Spinal cord (tissue), 10 donors: ENCODE measurements around the gene GRIP2. TPM values are rescaled to one million over a fixed set of nuclear protein-coding genes. Genes with fewer than 3 reads are reported as not detected.

Source experiments
- DNase-seq, 6 donors: peaks; one replicate each; pipeline versions ENCODE4 v3.0.0 to v3.0.0-alpha.2; 2013 to 2015; ENCODE audit warnings: low spot score in 6 of 6, low read depth in 4 of 6
- H3K27ac ChIP-seq: one replicate; pipeline ENCODE4 v1.5.1; 2013; ENCODE audit warnings: low read depth, low read length, control low read depth
- H3K27me3 ChIP-seq: one replicate; pipeline ENCODE4 v1.6.1; 2013; ENCODE audit warnings: low read length; ENCODE audit not compliant: control insufficient read depth, insufficient read depth
- H3K36me3 ChIP-seq: one replicate; pipeline ENCODE4 v1.6.1; 2013; ENCODE audit warnings: low read length; ENCODE audit not compliant: control insufficient read depth, insufficient read depth
- H3K4me1 ChIP-seq: one replicate; pipeline ENCODE4 v1.6.1; 2013; ENCODE audit warnings: low read length; ENCODE audit not compliant: control insufficient read depth, insufficient read depth
- H3K4me3 ChIP-seq: one replicate; pipeline ENCODE4 v1.5.1; 2013; ENCODE audit warnings: low read depth, low read length, control low read depth
- H3K9me3 ChIP-seq: one replicate; pipeline ENCODE4 v1.6.1; 2013; ENCODE audit warnings: low read length; ENCODE audit not compliant: control insufficient read depth, insufficient read depth
- WGBS: methylation state at CpG from one replicate; pipeline ENCODE4 v1.1.5; 2013; ENCODE audit warnings: missing lambda C conversion rate; ENCODE audit not compliant: insufficient coverage; 5-methylcytosine and 5-hydroxymethylcytosine counted together
- polyA plus RNA-seq, 2 donors: library from polyadenylated mRNA; unstranded; fragments of 120-200 nt; gene quantifications; one replicate each; pipeline ENCODE4 v1.2.1, GENCODE V29; 2013; ENCODE audit not compliant: insufficient read length in 2 of 2
- small RNA-seq: library from RNA; depleted of rRNA; stranded (forward); fragments of <200 nt; gene quantifications from one replicate; pipeline ENCODE3, GENCODE V24; 2014; ENCODE audit warnings: low replicate concordance
- total RNA-seq, 2 donors: library from RNA; depleted of rRNA in 1 of 2; stranded (reverse); fragments of 120-200 nt in 1 of 2; fragments of >200 nt in 1 of 2; gene quantifications; one replicate each; pipeline versions ENCODE4 v1.2.3 to v1.2.4, GENCODE V29; 2013 to 2014
- donor health status: healthy.

Gene GRIP2
- total and polyA plus RNA-seq, 4 donors: 6.0 to 24.2 (median 12.9) TPM

GRCh38 chr3:14441240-14441919, 98.8 kb downstream of the GRIP2 start:
- WGBS: 62% methylated on average over 14 of the region's 18 CpGs
- Histone ChIP-seq H3K4me3 (no peak overlapping the region), H3K27ac (no peak overlapping the region), H3K27me3 (no peaks in the 10 kb centered on the region), H3K36me3 (peaks cover 17% of the 10 kb centered on the region), H3K4me1 (peaks cover 43% of the 10 kb centered on the region), H3K9me3 (no peaks in the 10 kb centered on the region)
- no peak for DNase-seq

- Histone ChIP-seq H3K9me3 (no peaks in the 10 kb centered on the region), H3K36me3 (peaks cover 14% of the 10 kb centered on the region), H3K4me1 (peaks cover 44% of the 10 kb centered on the region), H3K27me3 (no peaks in the 10 kb centered on the region), H3K27ac (no peak overlapping the region), H3K4me3 (no peak overlapping the region)
- peak in 4 of 6 donors; percentile 72 to 97 (median 84) for DNase-seq
- 37% methylated on average over 9 of the region's 11 CpGs for WGBS
Observed at GRCh38 chr3:14440531-14441239, 99.5 kb downstream of the GRIP2 start.

GRCh38 chr3:14440168-14440518, 100.0 kb downstream of the GRIP2 start:
- Histone ChIP-seq H3K9me3 (no peaks in the 10 kb centered on the region), H3K36me3 (peaks cover 9% of the 10 kb centered on the region), H3K27me3 (no peaks in the 10 kb centered on the region), H3K4me3 (no peak overlapping the region), H3K4me1 (peaks cover 48% of the 10 kb centered on the region), H3K27ac (no peak overlapping the region)
- DNase-seq: no peak
- WGBS: 20% methylated on average over 3 of the region's 3 CpGs

GRCh38 chr3:14439501-14440167, 100.5 kb downstream of the GRIP2 start:
- Histone ChIP-seq H3K27ac (no peak overlapping the region), H3K27me3 (no peaks in the 10 kb centered on the region), H3K4me3 (no peak overlapping the region), H3K36me3 (peaks cover 7% of the 10 kb centered on the region), H3K9me3 (no peaks in the 10 kb centered on the region), H3K4me1 (peaks cover 53% of the 10 kb centered on the region)
- DNase-seq: peak in 2 of 6 donors; percentile 73 to 84
- WGBS: 41% methylated on average over 12 of the region's 13 CpGs

Small RNAs within 50 kb of the gene (small RNA-seq; reads per million reads assigned to genes)
- gene RNU6-905P: not detected

Other genes starting within 250 kb of the GRIP2 start
- 10 to 100 TPM; 14.3 to 17.2 TPM for gene SLC6A6, start 137.7 kb downstream of the GRIP2 start, total RNA-seq
- gene SLC6A6, start 137.7 kb downstream of the GRIP2 start, polyA plus RNA-seq: 10 to 100 TPM; 16.6 to 19.7 TPM
- gene CCDC174, start 111.4 kb upstream of the GRIP2 start, total RNA-seq: 10 to 100 TPM; 13.2 to 31.8 TPM
- gene CCDC174, start 111.4 kb upstream of the GRIP2 start, polyA plus RNA-seq: 10 to 100 TPM; 16.8 to 21.9 TPM
- gene C3orf20, start 134.8 kb upstream of the GRIP2 start, total RNA-seq: under 1 TPM; 0.06 to 0.20 TPM
- gene C3orf20, start 134.8 kb upstream of the GRIP2 start, polyA plus RNA-seq: under 1 TPM; 0.12 to 0.33 TPM